Stimulated activated CD4-positive, alpha-beta T cell treated with anti-CD3 and anti-CD28 coated beads, Interleukin-2, amount 100 ng/mL, for 4 hours (primary cell): ENCODE data around the gene SLC4A3.
A peak's percentile ranks its signal among the peaks of the same experiment; 100 is the strongest.

ENCODE experiments used
- DNase-seq: peaks from one replicate; pipeline ENCODE4 v3.0.0-alpha.2; 2020; ENCODE audit warnings: low read depth

Gene SLC4A3

GRCh38 chr2:219633276-219634065 lies 6.0 kb downstream of the SLC4A3 start:
- no peak for DNase-seq

- no peak for DNase-seq
Observed at GRCh38 chr2:219634171-219634940, 6.9 kb downstream of the SLC4A3 start.

GRCh38 chr2:219634951-219635751 lies 7.7 kb downstream of the SLC4A3 start:
- no peak for DNase-seq

GRCh38 chr2:219636144-219636915 lies 8.9 kb downstream of the SLC4A3 start:
- no peak for DNase-seq

GRCh38 chr2:219636941-219637841 lies 9.8 kb downstream of the SLC4A3 start:
- no peak for DNase-seq

- DNase-seq = no peak
Observed at GRCh38 chr2:219637842-219638185, 10.4 kb downstream of the SLC4A3 start.

GRCh38 chr2:219638217-219638947 lies 11.0 kb downstream of the SLC4A3 start:
- DNase-seq = no peak

GRCh38 chr2:219638948-219639755 lies 11.7 kb downstream of the SLC4A3 start:
- no peak for DNase-seq

- DNase-seq = no peak
Observed at GRCh38 chr2:219641390-219642068, 14.1 kb downstream of the SLC4A3 start.

GRCh38 chr2:219642069-219642454 lies 14.6 kb downstream of the SLC4A3 start:
- no peak for DNase-seq

GRCh38 chr2:219642465-219643083 lies 15.1 kb downstream of the SLC4A3 start:
- DNase-seq = peak; percentile 85

GRCh38 chr2:219643084-219643473 lies 15.6 kb downstream of the SLC4A3 start:
- no peak for DNase-seq

- DNase-seq = no peak
Observed at GRCh38 chr2:219643788-219644398, 16.5 kb downstream of the SLC4A3 start.

GRCh38 chr2:219644801-219645480 lies 17.5 kb downstream of the SLC4A3 start:
- DNase-seq = no peak

- DNase-seq = no peak
Observed at GRCh38 chr2:219645631-219646527, 18.4 kb downstream of the SLC4A3 start.

GRCh38 chr2:219648176-219648575 lies 20.7 kb downstream of the SLC4A3 start:
- no peak for DNase-seq
